ENCODE measurements around the gene DNAJC9.

The DNAJC9 gene

DNA sequence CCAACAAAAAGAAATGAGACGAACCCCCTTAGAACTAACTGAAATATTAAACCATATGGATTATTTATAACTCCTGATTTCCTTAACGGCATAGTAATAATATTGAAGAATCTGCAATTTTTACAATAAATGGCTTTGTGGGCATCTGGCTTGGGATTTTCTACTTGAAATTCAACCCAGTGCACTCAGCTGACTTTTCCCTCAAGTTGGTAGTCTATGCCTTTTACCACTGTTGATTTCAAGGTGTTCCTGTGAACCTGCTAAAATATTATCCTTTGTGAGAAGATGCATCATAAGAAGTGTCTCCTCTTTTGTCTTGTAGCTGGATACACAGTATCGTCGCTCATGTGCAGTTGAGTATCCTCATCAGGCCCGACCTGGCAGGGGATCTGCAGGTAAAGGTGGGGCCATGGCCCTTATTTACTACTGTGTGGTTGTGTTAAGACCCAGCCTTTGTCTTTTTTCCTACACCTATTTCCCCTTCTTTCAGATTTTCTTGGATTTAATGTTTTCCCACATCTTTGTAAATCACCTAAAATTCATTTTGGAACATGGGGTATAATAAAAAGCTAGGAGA lies 8.0 kb downstream of the DNAJC9 start:
- no peak for DNase-seq (ENCODE audit: low spot score)

DNA sequence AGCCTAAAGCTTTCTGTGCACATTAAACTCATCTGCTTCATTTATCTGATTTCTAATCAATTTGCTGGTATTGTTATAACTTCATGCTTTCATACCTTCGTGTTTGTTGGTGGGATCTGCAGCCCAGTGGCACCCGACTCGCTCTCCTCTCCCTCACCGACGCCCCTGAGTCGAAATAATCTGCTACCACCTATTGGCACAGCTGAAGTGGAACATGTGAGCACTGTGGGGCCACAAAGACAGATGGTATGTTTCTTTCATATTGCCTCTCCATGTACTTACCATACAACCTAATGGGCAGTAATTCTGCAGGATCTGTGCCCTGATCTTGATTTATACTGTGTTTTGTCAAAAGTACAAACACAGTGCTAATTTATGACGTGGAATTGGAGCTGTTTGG lies 12.4 kb downstream of the DNAJC9 start:
- no peak for DNase-seq (ENCODE audit: low spot score)

- no peak for DNase-seq (ENCODE audit: low spot score)
Measured at GRCh38 chr10:73233883-73234282, 13.2 kb downstream of the DNAJC9 start.

- DNase-seq (ENCODE audit: low spot score): no peak
Measured at GRCh38 chr10:73232887-73233286, 14.2 kb downstream of the DNAJC9 start.

- DNase-seq (ENCODE audit: low spot score): no peak
Measured at GRCh38 chr10:73229567-73229966, 17.5 kb downstream of the DNAJC9 start.

DNA sequence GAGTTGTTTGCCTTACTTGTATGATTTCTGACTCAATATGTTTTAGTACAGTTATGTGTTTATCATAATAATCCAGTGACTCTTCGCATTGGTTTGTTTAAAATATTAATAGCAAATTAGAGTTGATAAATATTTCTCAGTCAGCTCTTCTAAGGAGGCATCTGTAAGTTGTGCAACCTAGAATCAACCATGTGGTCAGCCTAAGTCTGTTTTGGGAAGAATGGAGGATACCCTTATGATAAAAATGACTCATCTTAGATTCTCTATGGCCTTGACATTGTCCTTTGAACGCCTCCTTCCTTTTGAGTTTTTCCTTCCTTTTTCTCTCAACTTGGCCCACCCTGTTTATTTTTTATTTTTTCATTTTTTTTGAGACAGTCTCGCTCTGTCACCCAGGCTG lies 18.8 kb downstream of the DNAJC9 start:
- no peak for DNase-seq (ENCODE audit: low spot score)

DNA sequence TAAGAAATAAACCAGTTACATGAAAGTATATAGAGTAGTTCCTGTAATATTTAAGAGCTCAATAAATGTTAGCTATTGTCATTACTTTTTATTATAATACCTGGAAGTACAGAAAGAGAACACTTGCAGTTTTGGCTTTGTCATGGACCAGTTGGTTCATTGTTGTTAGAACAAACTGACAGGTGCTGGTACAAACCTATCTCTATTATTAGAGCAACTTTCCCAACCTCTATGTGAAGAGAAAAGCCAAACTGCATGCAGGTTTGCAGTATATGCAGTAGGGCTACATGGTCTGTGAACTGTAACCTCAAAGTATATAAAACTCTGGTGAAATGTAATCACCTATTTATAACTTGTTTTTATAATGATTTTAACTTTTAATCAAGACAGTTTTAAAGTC lies 20.4 kb downstream of the DNAJC9 start:
- no peak for DNase-seq (ENCODE audit: low spot score)

DNA sequence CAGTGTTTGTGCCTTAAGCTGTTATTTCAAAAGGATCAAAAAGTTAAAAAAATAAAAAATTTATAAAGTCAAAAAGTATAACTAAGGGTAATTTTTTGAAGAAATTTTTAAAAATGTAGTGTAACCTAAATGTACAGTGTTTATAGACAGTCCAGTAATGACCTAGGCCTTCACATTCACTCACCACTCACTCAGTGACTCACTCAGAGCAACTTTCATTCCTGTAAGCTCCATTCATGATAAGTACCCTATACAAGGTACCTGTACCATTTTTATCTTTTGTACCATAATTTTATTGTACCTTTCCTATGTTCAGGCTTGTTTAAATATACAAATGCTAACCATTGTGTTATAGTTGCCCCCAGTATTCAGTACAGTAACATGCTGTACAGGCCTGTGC lies 21.5 kb downstream of the DNAJC9 start:
- no peak for DNase-seq (ENCODE audit: low spot score)

DNA sequence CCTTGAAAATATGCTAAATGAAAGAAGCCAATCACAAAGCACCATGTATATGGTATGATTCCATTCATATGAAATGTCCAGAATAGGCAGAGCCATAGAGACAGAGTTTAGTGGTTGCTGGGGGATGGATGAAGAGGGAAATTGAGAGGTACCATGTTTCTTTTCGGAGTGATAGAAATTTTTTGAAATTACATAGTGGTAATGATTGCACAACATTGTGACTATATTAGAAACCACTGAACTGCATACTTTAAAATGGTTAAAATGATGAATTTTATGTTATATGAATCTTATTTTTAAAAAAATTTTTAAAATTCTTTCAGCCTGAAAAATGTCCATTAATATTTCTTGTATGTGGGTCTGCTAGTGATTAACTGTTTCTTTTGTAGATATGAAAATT lies 26.1 kb downstream of the DNAJC9 start:
- no peak for DNase-seq (ENCODE audit: low spot score)

GRCh38 chr10:73219384-73219783 lies 27.7 kb downstream of the DNAJC9 start:
- DNase-seq (ENCODE audit: low spot score): no peak

DNA sequence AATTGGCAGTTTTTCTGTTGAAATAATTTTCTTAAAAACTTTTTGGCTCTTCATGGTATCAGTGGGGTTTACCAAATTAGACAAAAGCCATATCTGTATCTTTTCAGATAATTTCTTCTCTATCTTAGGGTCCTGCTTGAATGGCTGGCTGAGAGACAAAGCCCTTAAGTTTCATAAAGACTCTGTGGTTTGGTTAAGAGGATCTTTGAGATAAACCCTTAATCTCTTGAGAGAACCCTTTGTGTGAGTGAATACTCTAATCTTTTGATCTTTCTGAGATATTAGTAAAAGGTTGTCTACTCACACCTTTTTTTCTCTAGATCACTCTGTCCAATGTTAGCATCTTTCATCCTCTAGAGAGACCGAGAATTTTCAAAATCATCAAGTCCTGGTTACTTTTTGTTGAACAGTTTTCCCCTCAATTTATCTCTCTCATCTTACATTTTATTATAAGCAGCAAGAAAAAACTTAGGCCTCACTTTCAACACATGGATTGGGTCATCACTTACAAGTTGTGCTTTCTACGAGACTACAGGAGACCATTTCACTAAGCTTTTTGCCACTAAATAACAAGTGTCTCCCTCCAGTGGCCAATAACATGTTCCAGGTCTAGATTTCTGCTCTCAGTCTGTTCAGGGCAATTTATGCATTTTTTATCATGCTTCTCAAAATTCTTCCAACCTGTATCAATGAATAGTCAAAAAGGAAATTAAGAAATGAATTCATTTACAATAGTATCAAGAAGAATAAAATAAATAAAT lies 28.4 kb downstream of the DNAJC9 start:
- DNase-seq (ENCODE audit: low spot score): no peak

DNA sequence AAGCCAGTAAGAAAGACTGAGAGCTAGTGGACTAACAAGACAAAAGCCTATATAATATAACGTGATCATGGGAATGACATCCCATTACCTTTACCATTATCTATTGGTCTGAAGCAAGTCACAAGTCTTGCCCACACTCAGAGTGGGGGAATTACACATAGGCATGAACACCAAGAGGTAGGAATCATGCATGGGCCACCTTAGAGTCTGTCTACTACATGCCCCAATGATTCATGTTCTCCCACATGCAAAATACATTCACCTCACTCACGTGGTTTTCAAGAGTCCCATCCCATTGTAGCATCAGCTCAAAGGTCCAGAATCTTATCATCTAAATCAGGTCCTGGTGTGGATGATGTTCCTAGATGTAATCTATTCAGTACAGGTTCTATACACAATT lies 29.4 kb downstream of the DNAJC9 start:
- no peak for DNase-seq (ENCODE audit: low spot score)

GRCh38 chr10:73215749-73216148 lies 31.3 kb downstream of the DNAJC9 start:
- no peak for DNase-seq (ENCODE audit: low spot score)

DNA sequence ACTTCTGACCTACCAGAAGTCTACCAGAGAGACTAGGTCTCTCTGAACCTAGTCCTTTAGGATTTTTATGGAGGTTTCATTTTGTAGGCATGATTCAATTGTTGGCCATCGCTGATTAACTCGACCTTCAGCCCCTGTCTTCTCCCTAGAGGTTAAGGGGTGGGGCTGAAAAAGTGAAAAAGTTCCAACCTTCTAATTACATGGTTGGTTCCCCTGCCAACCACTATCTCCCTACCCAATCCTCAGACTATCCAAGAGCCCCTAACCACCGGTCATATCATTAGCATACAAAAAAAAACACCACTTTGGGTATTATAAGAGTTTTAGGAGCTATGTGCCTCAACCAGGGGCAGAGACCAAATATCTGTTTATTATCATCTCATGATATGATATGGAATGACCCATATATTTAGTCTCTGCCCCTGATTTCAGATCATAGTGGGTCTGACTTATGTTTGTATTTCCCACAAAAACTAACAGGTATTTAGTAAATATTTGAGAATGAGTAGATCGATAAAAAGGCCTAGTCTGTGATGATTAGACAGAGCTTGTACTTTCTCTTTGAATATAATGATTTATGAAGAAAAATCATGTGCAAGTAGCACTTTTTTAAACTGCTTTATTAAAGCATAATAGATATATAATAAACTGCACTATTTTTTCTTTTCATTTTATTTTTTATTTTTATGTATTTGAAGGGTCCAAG lies 35.8 kb downstream of the DNAJC9 start:
- DNase-seq (ENCODE audit: low spot score): no peak

DNA sequence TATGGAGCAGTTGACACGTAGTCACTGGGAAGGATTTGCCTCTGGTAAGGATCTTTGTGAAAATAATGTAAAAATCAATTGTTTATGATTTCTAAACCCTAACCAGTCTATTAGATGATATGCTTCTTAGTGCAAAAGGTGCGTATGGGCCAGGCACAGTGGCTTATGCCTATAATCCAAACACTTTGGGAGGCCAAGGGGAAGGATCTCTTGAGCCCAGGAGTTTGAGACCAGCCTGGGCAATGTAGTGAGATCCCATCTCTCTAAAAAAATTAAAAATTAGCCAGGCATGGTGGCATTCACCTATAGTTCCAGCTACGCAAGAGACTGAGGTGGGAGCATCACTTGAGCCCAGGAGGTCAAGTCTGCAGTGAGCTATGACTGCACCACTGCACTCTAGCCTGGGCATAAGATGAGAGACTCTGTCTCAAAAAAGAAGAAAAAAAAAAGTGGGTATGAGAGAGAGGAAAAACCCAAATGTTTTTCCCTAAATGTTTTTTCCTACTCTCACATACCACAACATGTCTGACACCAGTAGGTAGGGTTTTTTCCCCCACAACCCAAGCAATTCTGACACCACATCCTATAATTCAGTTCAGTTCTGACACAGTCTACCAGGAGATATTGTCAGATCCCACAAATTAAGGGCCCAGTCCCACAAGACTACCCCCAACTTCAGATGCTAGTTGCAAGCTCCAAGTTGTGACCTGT lies 36.5 kb downstream of the DNAJC9 start:
- no peak for DNase-seq (ENCODE audit: low spot score)

DNA sequence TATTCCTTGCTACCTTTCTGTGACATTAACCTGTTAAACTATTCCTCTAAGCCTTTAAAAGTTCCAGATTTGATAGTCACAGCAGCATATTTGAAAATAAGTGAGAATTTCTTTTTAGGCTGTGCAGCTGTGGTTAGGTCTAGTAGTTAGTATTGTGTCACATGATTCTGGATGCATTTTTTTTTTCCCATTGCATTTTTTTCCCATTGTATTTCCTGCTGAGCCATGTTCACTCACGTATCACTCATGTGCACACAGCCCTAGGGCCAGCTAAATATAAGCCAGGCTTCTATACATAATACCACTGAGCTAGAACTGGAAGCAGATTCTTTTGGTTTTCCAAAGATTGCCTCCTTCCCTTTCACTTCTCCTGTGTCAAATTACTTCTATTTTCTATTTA lies 37.4 kb downstream of the DNAJC9 start:
- DNase-seq (ENCODE audit: low spot score): peak; percentile 17

DNA sequence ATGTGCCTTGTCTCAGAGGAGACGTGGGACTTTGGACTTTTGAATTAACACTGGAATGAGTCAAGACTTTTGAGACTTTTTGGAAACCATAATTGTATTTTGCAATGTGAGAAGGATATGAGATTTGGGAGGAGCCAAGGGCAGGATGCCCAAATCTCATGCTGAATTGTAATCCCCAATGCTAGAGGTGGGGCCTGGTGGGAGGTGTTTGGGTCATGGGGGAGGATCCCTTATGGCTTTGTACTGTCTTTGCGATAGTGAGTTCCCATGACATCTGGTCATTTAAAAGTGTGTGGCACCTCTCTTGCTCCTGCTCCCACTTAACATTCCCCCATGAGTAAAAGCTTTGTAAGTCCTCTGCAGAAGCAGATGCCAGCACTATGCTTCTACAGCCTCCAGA lies 39.2 kb downstream of the DNAJC9 start:
- DNase-seq (ENCODE audit: low spot score): no peak

- no peak for DNase-seq (ENCODE audit: low spot score)
Measured at GRCh38 chr10:73206385-73206784, 40.7 kb downstream of the DNAJC9 start.

- no peak for DNase-seq (ENCODE audit: low spot score)
Measured at GRCh38 chr10:73205890-73206289, 41.2 kb downstream of the DNAJC9 start.

DNA sequence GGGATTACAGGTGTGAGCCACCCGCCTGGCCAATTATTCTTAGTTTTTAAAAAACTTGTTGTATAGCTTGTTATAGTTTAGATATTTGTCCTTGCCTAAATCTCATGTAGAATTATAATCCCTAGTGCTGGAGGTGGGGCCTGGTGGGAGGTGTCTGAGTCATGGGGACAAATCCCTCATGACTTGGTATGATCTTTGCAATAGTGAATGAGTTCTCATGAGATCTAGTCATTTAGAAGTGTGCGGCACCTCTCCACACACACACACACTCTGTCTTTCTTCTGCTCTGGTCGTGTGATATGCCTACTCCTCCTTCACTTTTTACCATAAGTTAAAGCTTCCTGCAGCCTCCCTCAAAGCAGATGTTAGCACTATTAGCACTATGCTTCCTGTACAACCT lies 42.0 kb downstream of the DNAJC9 start:
- DNase-seq (ENCODE audit: low spot score): no peak

All from hepatic stellate cell (primary cell).